ENCODE results near the gene KCNG4. TPM values are rescaled to one million over a fixed set of nuclear protein-coding genes. Genes with fewer than 3 reads are reported as not detected.

KCNG4 gene
- total and polyA plus RNA-seq, 2 experiments from 2014 or later = 0.07 TPM; not detected in 1

DNA sequence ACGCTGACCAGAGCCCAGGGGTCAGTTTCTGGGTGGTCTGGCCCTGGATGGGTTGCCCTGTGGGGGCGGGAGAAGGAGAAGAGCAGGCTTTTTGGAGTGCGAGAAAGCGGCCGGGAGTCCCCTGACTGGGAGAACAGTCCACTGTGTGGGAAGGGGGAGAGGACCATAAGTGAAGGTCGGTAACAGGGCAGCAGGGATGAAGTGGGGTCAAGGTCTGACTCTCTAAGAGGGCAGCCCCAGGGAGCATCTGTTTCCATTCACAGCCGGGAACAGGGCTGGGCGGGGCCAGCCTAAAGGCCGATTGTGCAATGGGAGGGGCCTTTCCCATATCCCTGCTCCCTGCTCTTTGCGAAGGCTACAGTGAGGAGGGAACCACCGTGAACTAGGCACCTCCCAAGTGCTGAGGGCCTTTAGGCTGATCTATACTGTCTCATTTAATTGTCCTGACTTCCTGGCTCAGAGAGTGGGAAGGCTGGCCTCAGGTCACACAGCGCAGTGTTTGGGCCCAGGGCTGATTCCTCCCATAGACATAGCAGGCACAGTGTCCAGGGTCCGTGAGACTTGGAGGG lies 44.4 kb upstream of the KCNG4 start:
- no peaks in the 10 kb centered on the region for H3K9me2 ChIP-seq (ENCODE audit: insufficient read depth)
- H3K27me3 ChIP-seq (ENCODE audit: insufficient read depth) = no peaks in the 10 kb centered on the region
- peak overlapping the region; percentile 38; the same call in 1 of the 2 replicates for H3K4me3 ChIP-seq
- H4K20me1 ChIP-seq (replicated peaks; ENCODE audit: insufficient read depth) = no peaks in the 10 kb centered on the region
- H2AFZ ChIP-seq = peak overlapping the region; percentile 98
- DNase-seq (ENCODE audit: low spot score) (peak; percentile 72), ATAC-seq (peak; percentile 92)
- H3K36me3 Mint-ChIP-seq (ENCODE audit: low read depth) = no peaks in the 10 kb centered on the region
- no peaks in the 10 kb centered on the region for H3K36me3 ChIP-seq (ENCODE audit: insufficient read depth)
- H3K27me3 Mint-ChIP-seq (ENCODE audit: insufficient read depth, low read depth, poor library complexity) = peaks cover 12% of the 10 kb centered on the region
- no peaks in the 10 kb centered on the region for H3K9me3 Mint-ChIP-seq
- peak overlapping the region; percentile 41 for H3K4me3 Mint-ChIP-seq
- H3K27ac ChIP-seq (ENCODE audit: low read depth) = no peak overlapping the region
- no peak for TF ChIP-seq EZH2phosphoT487 (IDR thresholded peaks at IDR 0.05; ENCODE audit: unreplicated experiment)
- no peak for TF ChIP-seq CREB1 (CRISPR knock-in tag; IDR thresholded peaks at IDR 0.05; ENCODE audit: low read depth)
- no peak for TF ChIP-seq NANOG (IDR thresholded peaks at IDR 0.05; ENCODE audit: borderline replicate concordance)
- no peak for TF ChIP-seq JUNB (IDR thresholded peaks at IDR 0.05; ENCODE audit: unreplicated experiment)
- no peak for TF ChIP-seq STAT1 (IDR thresholded peaks at IDR 0.05; ENCODE audit: unreplicated experiment)
- TF ChIP-seq POLR2AphosphoS5 (IDR thresholded peaks at IDR 0.05; ENCODE audit: low read depth) = no peak
- TF ChIP-seq, protein P1, sequence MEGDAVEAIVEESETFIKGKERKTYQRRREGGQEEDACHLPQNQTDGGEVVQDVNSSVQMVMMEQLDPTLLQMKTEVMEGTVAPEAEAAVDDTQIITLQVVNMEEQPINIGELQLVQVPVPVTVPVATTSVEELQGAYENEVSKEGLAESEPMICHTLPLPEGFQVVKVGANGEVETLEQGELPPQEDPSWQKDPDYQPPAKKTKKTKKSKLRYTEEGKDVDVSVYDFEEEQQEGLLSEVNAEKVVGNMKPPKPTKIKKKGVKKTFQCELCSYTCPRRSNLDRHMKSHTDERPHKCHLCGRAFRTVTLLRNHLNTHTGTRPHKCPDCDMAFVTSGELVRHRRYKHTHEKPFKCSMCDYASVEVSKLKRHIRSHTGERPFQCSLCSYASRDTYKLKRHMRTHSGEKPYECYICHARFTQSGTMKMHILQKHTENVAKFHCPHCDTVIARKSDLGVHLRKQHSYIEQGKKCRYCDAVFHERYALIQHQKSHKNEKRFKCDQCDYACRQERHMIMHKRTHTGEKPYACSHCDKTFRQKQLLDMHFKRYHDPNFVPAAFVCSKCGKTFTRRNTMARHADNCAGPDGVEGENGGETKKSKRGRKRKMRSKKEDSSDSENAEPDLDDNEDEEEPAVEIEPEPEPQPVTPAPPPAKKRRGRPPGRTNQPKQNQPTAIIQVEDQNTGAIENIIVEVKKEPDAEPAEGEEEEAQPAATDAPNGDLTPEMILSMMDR (conservative IDR thresholded peaks at IDR 0.05; ENCODE audit: low read depth in 2 of 2) = no peak
- TF ChIP-seq, protein P2, sequence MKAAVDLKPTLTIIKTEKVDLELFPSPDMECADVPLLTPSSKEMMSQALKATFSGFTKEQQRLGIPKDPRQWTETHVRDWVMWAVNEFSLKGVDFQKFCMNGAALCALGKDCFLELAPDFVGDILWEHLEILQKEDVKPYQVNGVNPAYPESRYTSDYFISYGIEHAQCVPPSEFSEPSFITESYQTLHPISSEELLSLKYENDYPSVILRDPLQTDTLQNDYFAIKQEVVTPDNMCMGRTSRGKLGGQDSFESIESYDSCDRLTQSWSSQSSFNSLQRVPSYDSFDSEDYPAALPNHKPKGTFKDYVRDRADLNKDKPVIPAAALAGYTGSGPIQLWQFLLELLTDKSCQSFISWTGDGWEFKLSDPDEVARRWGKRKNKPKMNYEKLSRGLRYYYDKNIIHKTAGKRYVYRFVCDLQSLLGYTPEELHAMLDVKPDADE (IDR thresholded peaks at IDR 0.05) = no peak
- TF ChIP-seq, protein P3, sequence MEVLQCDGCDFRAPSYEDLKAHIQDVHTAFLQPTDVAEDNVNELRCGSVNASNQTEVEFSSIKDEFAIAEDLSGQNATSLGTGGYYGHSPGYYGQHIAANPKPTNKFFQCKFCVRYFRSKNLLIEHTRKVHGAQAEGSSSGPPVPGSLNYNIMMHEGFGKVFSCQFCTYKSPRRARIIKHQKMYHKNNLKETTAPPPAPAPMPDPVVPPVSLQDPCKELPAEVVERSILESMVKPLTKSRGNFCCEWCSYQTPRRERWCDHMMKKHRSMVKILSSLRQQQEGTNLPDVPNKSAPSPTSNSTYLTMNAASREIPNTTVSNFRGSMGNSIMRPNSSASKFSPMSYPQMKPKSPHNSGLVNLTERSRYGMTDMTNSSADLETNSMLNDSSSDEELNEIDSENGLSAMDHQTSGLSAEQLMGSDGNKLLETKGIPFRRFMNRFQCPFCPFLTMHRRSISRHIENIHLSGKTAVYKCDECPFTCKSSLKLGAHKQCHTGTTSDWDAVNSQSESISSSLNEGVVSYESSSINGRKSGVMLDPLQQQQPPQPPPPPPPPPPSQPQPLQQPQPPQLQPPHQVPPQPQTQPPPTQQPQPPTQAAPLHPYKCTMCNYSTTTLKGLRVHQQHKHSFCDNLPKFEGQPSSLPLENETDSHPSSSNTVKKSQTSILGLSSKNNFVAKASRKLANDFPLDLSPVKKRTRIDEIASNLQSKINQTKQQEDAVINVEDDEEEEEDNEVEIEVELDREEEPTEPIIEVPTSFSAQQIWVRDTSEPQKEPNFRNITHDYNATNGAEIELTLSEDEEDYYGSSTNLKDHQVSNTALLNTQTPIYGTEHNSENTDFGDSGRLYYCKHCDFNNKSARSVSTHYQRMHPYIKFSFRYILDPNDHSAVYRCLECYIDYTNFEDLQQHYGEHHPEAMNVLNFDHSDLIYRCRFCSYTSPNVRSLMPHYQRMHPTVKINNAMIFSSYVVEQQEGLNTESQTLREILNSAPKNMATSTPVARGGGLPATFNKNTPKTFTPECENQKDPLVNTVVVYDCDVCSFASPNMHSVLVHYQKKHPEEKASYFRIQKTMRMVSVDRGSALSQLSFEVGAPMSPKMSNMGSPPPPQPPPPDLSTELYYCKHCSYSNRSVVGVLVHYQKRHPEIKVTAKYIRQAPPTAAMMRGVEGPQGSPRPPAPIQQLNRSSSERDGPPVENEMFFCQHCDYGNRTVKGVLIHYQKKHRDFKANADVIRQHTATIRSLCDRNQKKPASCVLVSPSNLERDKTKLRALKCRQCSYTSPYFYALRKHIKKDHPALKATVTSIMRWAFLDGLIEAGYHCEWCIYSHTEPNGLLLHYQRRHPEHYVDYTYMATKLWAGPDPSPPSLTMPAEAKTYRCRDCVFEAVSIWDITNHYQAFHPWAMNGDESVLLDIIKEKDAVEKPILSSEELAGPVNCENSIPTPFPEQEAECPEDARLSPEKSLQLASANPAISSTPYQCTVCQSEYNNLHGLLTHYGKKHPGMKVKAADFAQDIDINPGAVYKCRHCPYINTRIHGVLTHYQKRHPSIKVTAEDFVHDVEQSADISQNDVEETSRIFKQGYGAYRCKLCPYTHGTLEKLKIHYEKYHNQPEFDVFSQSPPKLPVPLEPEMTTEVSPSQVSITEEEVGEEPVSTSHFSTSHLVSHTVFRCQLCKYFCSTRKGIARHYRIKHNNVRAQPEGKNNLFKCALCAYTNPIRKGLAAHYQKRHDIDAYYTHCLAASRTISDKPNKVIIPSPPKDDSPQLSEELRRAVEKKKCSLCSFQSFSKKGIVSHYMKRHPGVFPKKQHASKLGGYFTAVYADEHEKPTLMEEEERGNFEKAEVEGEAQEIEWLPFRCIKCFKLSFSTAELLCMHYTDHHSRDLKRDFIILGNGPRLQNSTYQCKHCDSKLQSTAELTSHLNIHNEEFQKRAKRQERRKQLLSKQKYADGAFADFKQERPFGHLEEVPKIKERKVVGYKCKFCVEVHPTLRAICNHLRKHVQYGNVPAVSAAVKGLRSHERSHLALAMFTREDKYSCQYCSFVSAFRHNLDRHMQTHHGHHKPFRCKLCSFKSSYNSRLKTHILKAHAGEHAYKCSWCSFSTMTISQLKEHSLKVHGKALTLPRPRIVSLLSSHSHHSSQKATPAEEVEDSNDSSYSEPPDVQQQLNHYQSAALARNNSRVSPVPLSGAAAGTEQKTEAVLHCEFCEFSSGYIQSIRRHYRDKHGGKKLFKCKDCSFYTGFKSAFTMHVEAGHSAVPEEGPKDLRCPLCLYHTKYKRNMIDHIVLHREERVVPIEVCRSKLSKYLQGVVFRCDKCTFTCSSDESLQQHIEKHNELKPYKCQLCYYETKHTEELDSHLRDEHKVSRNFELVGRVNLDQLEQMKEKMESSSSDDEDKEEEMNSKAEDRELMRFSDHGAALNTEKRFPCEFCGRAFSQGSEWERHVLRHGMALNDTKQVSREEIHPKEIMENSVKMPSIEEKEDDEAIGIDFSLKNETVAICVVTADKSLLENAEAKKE (CRISPR knock-in tag; IDR thresholded peaks at IDR 0.05) = no peak
- no peak for TF ChIP-seq ZNF114 (CRISPR knock-in tag; IDR thresholded peaks at IDR 0.05)
- TF ChIP-seq, protein P4, sequence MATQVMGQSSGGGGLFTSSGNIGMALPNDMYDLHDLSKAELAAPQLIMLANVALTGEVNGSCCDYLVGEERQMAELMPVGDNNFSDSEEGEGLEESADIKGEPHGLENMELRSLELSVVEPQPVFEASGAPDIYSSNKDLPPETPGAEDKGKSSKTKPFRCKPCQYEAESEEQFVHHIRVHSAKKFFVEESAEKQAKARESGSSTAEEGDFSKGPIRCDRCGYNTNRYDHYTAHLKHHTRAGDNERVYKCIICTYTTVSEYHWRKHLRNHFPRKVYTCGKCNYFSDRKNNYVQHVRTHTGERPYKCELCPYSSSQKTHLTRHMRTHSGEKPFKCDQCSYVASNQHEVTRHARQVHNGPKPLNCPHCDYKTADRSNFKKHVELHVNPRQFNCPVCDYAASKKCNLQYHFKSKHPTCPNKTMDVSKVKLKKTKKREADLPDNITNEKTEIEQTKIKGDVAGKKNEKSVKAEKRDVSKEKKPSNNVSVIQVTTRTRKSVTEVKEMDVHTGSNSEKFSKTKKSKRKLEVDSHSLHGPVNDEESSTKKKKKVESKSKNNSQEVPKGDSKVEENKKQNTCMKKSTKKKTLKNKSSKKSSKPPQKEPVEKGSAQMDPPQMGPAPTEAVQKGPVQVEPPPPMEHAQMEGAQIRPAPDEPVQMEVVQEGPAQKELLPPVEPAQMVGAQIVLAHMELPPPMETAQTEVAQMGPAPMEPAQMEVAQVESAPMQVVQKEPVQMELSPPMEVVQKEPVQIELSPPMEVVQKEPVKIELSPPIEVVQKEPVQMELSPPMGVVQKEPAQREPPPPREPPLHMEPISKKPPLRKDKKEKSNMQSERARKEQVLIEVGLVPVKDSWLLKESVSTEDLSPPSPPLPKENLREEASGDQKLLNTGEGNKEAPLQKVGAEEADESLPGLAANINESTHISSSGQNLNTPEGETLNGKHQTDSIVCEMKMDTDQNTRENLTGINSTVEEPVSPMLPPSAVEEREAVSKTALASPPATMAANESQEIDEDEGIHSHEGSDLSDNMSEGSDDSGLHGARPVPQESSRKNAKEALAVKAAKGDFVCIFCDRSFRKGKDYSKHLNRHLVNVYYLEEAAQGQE (IDR thresholded peaks at IDR 0.05; ENCODE audit: unreplicated experiment) = no peak
- TF ChIP-seq ZNF331 (CRISPR knock-in tag; IDR thresholded peaks at IDR 0.05; ENCODE audit: low read depth) = no peak
- TF ChIP-seq EZH2 (IDR thresholded peaks at IDR 0.05; ENCODE audit: low read depth, unreplicated experiment) = no peak
- H3K4me1 Mint-ChIP-seq = peaks cover 21% of the 10 kb centered on the region
- no peaks in the 10 kb centered on the region for H3K79me2 ChIP-seq (replicated peaks; ENCODE audit: insufficient read depth)
- H3F3A ChIP-seq (replicated peaks; ENCODE audit: low read depth) = no peaks in the 10 kb centered on the region
- H3K27ac Mint-ChIP-seq = peak overlapping the region; percentile 17; the same call in 1 of the 2 replicates
- H3K4me1 ChIP-seq (ENCODE audit: insufficient read depth) = peaks cover 16% of the 10 kb centered on the region
- peak overlapping the region; percentile 78 for H3K4me2 ChIP-seq

Data from GM23338 (cell line).